Peyer's patch (tissue), 4 donors: ENCODE measurements around the gene ELP4.

Experiments used
- POLR2A ChIP-seq, 2 donors: fragments of 450-650 bp; IDR thresholded peaks; one replicate each; pipeline ENCODE4 v1.5.1; 2017; ENCODE audit warnings: antibody characterized with exemption in 2 of 2, mild to moderate bottlenecking in 2 of 2, moderate library complexity in 2 of 2
- TF ChIP-seq, protein P1 (sequence below), 6 experiments: fragments of 450-650 bp in 4 of 6; fragments of 200-600 bp in 2 of 6; sonication (generic) in 1 of 6; IDR thresholded peaks; one replicate each; pipeline ENCODE4 v1.5.1; 2017 to 2019; ENCODE audit warnings: antibody characterized with exemption in 6 of 6, mild to moderate bottlenecking in 3 of 6, moderate library complexity in 1 of 6

DNA sequence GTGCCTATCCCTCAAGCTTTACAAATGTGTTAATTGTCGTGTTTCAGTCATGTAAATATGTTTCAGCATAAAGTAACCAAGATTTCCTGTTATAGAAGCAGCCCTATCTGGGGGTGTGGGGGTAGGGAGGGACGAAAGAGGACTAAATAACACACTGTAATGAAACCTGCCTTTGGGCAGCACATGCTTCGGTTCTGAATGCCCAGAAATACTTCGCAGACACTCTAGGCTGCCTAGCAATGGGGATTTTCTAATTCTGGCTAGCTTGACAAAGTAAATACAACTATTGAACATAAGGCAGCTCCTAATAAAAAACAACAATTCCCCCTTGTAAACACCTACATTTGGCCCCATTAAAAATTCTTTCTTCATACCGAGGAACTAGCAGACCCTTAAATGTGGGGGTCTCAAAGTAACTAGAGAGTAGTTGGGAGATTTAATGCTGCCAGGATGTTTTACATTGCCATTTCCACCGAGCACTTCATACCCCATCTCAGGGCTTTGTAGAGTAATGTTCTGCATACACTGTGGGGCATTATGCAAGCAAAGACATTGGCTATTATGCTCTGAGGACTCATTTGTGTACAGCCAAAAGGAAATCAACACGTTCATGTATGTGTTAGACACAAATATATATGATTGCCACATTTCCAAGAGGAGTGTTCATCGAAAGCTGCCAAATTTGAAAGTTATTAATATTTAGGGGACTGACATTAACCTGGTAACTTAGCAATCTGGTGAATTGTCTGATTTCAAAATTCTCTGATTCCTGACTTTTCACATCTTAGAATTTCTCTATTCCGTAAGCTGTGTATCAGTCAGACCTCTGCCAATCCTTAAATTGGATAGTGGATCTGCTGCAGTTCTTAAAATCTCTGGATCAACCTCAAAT is 259.4 kb downstream of the ELP4 start:
- TF ChIP-seq, protein P1, sequence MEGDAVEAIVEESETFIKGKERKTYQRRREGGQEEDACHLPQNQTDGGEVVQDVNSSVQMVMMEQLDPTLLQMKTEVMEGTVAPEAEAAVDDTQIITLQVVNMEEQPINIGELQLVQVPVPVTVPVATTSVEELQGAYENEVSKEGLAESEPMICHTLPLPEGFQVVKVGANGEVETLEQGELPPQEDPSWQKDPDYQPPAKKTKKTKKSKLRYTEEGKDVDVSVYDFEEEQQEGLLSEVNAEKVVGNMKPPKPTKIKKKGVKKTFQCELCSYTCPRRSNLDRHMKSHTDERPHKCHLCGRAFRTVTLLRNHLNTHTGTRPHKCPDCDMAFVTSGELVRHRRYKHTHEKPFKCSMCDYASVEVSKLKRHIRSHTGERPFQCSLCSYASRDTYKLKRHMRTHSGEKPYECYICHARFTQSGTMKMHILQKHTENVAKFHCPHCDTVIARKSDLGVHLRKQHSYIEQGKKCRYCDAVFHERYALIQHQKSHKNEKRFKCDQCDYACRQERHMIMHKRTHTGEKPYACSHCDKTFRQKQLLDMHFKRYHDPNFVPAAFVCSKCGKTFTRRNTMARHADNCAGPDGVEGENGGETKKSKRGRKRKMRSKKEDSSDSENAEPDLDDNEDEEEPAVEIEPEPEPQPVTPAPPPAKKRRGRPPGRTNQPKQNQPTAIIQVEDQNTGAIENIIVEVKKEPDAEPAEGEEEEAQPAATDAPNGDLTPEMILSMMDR (IDR thresholded peaks at IDR 0.05): no peak
- TF ChIP-seq POLR2A (IDR thresholded peaks at IDR 0.05): no peak
